Kidney (tissue), 14 donors: ENCODE measurements around the gene NDUFA8. TPM values are rescaled to one million over a fixed set of nuclear protein-coding genes. Genes with fewer than 3 reads are reported as not detected.

ENCODE experiments used
- DNase-seq, 5 donors: peaks; one replicate each; pipeline ENCODE4 v3.0.0-alpha.2; 2013 to 2020
- FAIRE-seq: peaks from 2 replicates; lab custom pipeline; 2012; peaks lifted over from hg19 to GRCh38; lab: Jason Lieb, UNC
- H3K27ac ChIP-seq, 2 donors: one replicate each; pipeline ENCODE4 v1.7.0; 2013; ENCODE audit warnings: low read depth in 2 of 2, low read length in 2 of 2, inconsistent platforms in 1 of 2
- H3K27me3 ChIP-seq: one replicate; pipeline ENCODE4 v1.7.1; 2013; ENCODE audit warnings: low read length, inconsistent platforms; ENCODE audit not compliant: control insufficient read depth, insufficient read depth
- H3K36me3 ChIP-seq, 3 donors: one replicate each; pipeline versions ENCODE4 v1.7.0 to v1.7.1; 2013; ENCODE audit warnings: low read length in 3 of 3, control low read depth in 1 of 3, inconsistent platforms in 1 of 3; ENCODE audit not compliant: insufficient read depth in 3 of 3, control insufficient read depth in 2 of 3
- H3K4me1 ChIP-seq, 3 donors: one replicate each; pipeline versions ENCODE4 v1.7.0 to v1.7.1; 2013; ENCODE audit warnings: low read length in 3 of 3, inconsistent platforms in 1 of 3, low read depth in 1 of 3; ENCODE audit not compliant: control insufficient read depth in 2 of 3, insufficient read depth in 2 of 3
- H3K4me3 ChIP-seq, 3 donors: one replicate each; pipeline versions ENCODE4 v1.7.0 to v1.8.1; 2013; ENCODE audit warnings: low read length in 3 of 3, control low read depth in 1 of 3, inconsistent platforms in 1 of 3
- H3K9ac ChIP-seq, 3 donors: one replicate each; pipeline versions ENCODE4 v1.7.0 to v1.7.1; 2013; ENCODE audit warnings: low read length in 3 of 3, control low read depth in 1 of 3, inconsistent platforms in 1 of 3
- H3K9me3 ChIP-seq, 3 donors: one replicate each; pipeline versions ENCODE4 v1.7.0 to v1.7.1; 2013; ENCODE audit warnings: low read length in 3 of 3, control low read depth in 1 of 3, inconsistent platforms in 1 of 3; ENCODE audit not compliant: control insufficient read depth in 2 of 3, insufficient read depth in 1 of 3
- intact Hi-C: fragments of 100-400 bp; cut with DNase I; formaldehyde crosslinking; loops from one replicate; pipeline ENCODE4 v1.11.1; 2022
- polyA plus RNA-seq: library from polyadenylated mRNA; stranded (reverse); fragments of 350-450 nt; fragmentation: Illumina TruSeq; extraction: RNeasy Lipid Tissue Mini Kit (QIAGEN cat#74804); gene quantifications from one replicate; pipeline ENCODE4 v1.2.3, GENCODE V29; 2014; ENCODE audit warnings: low read depth, low replicate concordance; ENCODE audit not compliant: insufficient read depth
- total RNA-seq: library from RNA; stranded (reverse); fragmentation: NEBNext Ultra II Directional; extraction: Animal tissue kit (Norgen Biotek cat#: 25700); gene quantifications from one replicate; pipeline ENCODE4 v1.2.1, GENCODE V29; 2021
- TF ChIP-seq, protein P1 (sequence below): IDR thresholded peaks from 3 replicates; pipeline ENCODE4 v1.5.1; 2012; ENCODE audit warnings: mild to moderate bottlenecking, moderate library complexity, borderline replicate concordance; ENCODE audit not compliant: insufficient read depth; ENCODE audit errors: extremely low read depth
- donor health status: control.
- donor health status: control.
- donor health status: control.
- donor health status: control.
- donor health status: control.
- donor health status: DM: yes; HTN: yes; CAD: no.
- donor health status: Normal renal cell carcinoma (clear cell type).

The NDUFA8 gene
- total and polyA plus RNA-seq, 2 donors from 2014 or later: 42.5 to 264 TPM

- no peaks in the 10 kb centered on the region for H3K27me3 ChIP-seq
- DNase-seq: no peak
- no peaks in the 10 kb centered on the region for H3K4me1 ChIP-seq
- FAIRE-seq: no peak
- H3K36me3 ChIP-seq: peaks cover 0 to 27% (median 8%) of the 10 kb centered on the region in 3 donors
- no peak overlapping the region for H3K9ac ChIP-seq
- no peak overlapping the region for H3K27ac ChIP-seq
- intact Hi-C loops: no loop called here
- no peak overlapping the region for H3K4me3 ChIP-seq
- TF ChIP-seq, protein P1, sequence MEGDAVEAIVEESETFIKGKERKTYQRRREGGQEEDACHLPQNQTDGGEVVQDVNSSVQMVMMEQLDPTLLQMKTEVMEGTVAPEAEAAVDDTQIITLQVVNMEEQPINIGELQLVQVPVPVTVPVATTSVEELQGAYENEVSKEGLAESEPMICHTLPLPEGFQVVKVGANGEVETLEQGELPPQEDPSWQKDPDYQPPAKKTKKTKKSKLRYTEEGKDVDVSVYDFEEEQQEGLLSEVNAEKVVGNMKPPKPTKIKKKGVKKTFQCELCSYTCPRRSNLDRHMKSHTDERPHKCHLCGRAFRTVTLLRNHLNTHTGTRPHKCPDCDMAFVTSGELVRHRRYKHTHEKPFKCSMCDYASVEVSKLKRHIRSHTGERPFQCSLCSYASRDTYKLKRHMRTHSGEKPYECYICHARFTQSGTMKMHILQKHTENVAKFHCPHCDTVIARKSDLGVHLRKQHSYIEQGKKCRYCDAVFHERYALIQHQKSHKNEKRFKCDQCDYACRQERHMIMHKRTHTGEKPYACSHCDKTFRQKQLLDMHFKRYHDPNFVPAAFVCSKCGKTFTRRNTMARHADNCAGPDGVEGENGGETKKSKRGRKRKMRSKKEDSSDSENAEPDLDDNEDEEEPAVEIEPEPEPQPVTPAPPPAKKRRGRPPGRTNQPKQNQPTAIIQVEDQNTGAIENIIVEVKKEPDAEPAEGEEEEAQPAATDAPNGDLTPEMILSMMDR: no peak
- H3K9me3 ChIP-seq: no peaks in the 10 kb centered on the region
Measured at GRCh38 chr9:122151267-122151828, 8.2 kb downstream of the NDUFA8 start.

DNA sequence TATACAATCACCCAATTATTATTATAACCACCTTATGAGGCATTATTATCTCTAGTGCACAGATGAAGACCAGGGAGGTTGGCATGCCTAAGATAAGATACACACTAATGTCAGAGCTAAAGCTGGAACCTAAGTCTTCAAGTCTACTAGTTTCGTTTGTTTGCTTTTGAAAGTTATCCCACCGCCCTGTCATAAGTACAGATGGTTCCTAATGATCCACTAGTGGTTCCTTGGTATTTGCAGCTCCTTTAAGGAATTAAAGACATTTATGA lies 14.1 kb downstream of the NDUFA8 start:
- Histone ChIP-seq H3K9me3 (no peaks in the 10 kb centered on the region), H3K36me3 (peaks cover 0 to 49% (median 23%) of the 10 kb centered on the region in 3 donors), H3K27me3 (no peaks in the 10 kb centered on the region), H3K9ac (no peak overlapping the region), H3K4me3 (no peak overlapping the region), H3K27ac (no peak overlapping the region), H3K4me1 (no peaks in the 10 kb centered on the region)
- no peak for DNase-seq
- no peak for FAIRE-seq
- TF ChIP-seq, protein P1: no peak
- intact Hi-C loops: no loop called here

GRCh38 chr9:122144836-122145591 lies 14.6 kb downstream of the NDUFA8 start:
- DNase-seq: peak in 1 of 5 donors; percentile 23
- peaks cover 0 to 49% (median 23%) of the 10 kb centered on the region in 3 donors for H3K36me3 ChIP-seq

More at GRCh38 chr9:122144836-122145591, 14.6 kb downstream of the NDUFA8 start:
- Histone ChIP-seq H3K27ac (no peak overlapping the region), H3K4me1 (no peaks in the 10 kb centered on the region), H3K9ac (no peak overlapping the region), H3K9me3 (no peaks in the 10 kb centered on the region), H3K4me3 (no peak overlapping the region), H3K27me3 (no peaks in the 10 kb centered on the region)
- TF ChIP-seq, protein P1: peak; percentile 32
- FAIRE-seq: no peak
- intact Hi-C loops: no loop called here
